ENCODE data around the gene NARF. TPM values are rescaled to one million over a fixed set of nuclear protein-coding genes. Genes with fewer than 3 reads are reported as not detected.
A peak's percentile ranks its signal among the peaks of the same experiment; 100 is the strongest.

NARF gene
- polyA plus RNA-seq, 1 of the 3 experiments (the other 2 are of a cell fraction) = 128 TPM

DNA sequence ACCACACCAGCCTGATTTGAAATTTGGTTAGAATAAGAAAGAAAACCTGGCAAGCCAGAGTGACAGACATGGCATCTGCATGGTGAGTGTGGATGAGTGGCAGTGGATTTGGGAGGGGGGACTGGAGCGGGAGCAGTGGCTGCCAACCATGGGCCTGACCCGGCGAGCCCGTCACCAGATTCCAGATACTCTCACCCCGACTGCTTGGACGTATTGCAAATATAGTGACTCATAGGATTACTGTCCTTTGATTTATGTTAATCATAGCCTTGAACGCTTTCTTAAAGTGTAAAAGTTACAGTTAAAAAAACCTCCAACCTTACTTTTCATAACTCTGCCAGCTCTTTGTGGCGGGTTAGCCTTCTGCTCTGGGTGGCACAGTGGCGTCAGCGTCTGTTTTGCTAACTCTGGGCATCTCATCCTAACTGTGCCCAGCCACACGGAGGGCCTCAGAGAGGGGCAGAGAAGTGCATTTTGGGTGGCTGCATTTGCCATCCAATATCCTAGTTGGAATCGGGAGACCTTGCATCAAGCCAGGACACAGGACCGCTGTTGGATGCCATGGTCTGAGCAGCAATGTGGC, 34.2 kb downstream of the NARF start:
- no peak overlapping the region for H3K4me3 ChIP-seq (ENCODE audit: low read depth in 2 of 2, low read length in 1 of 2)
- H3K27ac ChIP-seq (ENCODE audit: low read depth in 2 of 2, low read length in 1 of 2) = peak overlapping the region; percentile 2 to 41; a peak in 2 of 4 replicates
- peaks cover 5 to 8% of the 10 kb centered on the region in 2 experiments for H3K36me3 ChIP-seq (replicated peaks in 1 of 2; ENCODE audit: control insufficient read depth in 1 of 2, insufficient read depth in 2 of 2, low read length in 1 of 2)
- peak; percentile 48 for DNase-seq
- ChIA-PET CTCF (interaction anchor here (0.8 to 5.6 kb wide), 8 partner anchors 8 to 66 kb away, joined by 4 to 35 read pairs (median 8); partner anchors contain the start of gene CYBC1), POLR2A (interaction anchor here (0.9 to 1.3 kb wide), 2 partner anchors 10 to 12 kb away, joined by 3 to 4 read pairs; no protein-coding TSS in a partner anchor)
- H3F3A ChIP-seq (replicated peaks; ENCODE audit: insufficient read depth) = peaks cover 42% of the 10 kb centered on the region
- H3K4me2 ChIP-seq = no peak overlapping the region; the same call in 1 of the 2 replicates
- no peaks in the 10 kb centered on the region for H3K27me3 ChIP-seq (ENCODE audit: insufficient read depth)
- no peak overlapping the region for H2AFZ ChIP-seq (ENCODE audit: low read depth)
- 0 out of 2 replicates have a peak, but pooled peaks cover 3% of the 10 kb centered on the region for H4K20me1 ChIP-seq (ENCODE audit: insufficient read depth)
- WGBS (ENCODE audit: low lambda C conversion rate) = 52% methylated on average over 13 of the region's 13 CpGs
- no peaks in the 10 kb centered on the region for H3K9me2 ChIP-seq
- peaks cover 8 to 18% of the 10 kb centered on the region in 2 experiments; a peak in 2 of 4 replicates for H3K4me1 ChIP-seq (ENCODE audit: control insufficient read depth in 1 of 2, insufficient read depth in 2 of 2, low read depth in 1 of 2, low read length in 1 of 2)
- H3K9me3 ChIP-seq = no peaks in the 10 kb centered on the region
- no peak overlapping the region for H3K9ac ChIP-seq
- TF ChIP-seq MXI1 (IDR thresholded peaks at IDR 0.05; ENCODE audit: low read depth, low read length) (no peak), PBX3 (IDR thresholded peaks at IDR 0.05) (peak; percentile 87), GATA2 (CRISPR knock-in tag; IDR thresholded peaks at IDR 0.05) (no peak), IRF3 (IDR thresholded peaks at IDR 0.05; ENCODE audit: low read depth, low read length) (no peak), RFX5 (IDR thresholded peaks at IDR 0.05; ENCODE audit: low read length) (no peak), USF1 (IDR thresholded peaks at IDR 0.05; ENCODE audit: borderline replicate concordance, low read depth) (no peak), JUND (IDR thresholded peaks at IDR 0.05) (no peak; the same call in 1 of the 2 replicates), FOXJ3 (CRISPR knock-in tag; IDR thresholded peaks at IDR 0.05) (no peak), GABPA (IDR thresholded peaks at IDR 0.05; ENCODE audit: low read depth) (no peak), TCF12 (IDR thresholded peaks at IDR 0.05) (no peak; the same call in 1 of the 2 replicates), FOSL2 (IDR thresholded peaks at IDR 0.05; ENCODE audit: borderline replicate concordance, low read depth) (peak; percentile 78; the same call in 1 of the 2 replicates), ZBTB33 (IDR thresholded peaks at IDR 0.05; ENCODE audit: borderline replicate concordance, low read depth) (no peak), TAF1 (IDR thresholded peaks at IDR 0.05; ENCODE audit: borderline replicate concordance, low read depth, low read length) (no peak), NFIC (IDR thresholded peaks at IDR 0.05; ENCODE audit: borderline replicate concordance) (peak; percentile 61; the same call in 1 of the 2 replicates), EP300 (IDR thresholded peaks at IDR 0.05; ENCODE audit: borderline replicate concordance in 1 of 2, low read depth in 1 of 2, low read length in 1 of 2) (no peak), NRF1 (IDR thresholded peaks at IDR 0.05; ENCODE audit: low read depth, low read length) (no peak), SIN3A (IDR thresholded peaks at IDR 0.05; ENCODE audit: borderline replicate concordance, low read depth, low read length) (no peak), TEAD4 (IDR thresholded peaks at IDR 0.05; ENCODE audit: borderline replicate concordance, insufficient read depth) (no peak), RXRA (IDR thresholded peaks at IDR 0.05; ENCODE audit: borderline replicate concordance, low read depth) (no peak), ELF1 (IDR thresholded peaks at IDR 0.05) (no peak), FOXM1 (IDR thresholded peaks at IDR 0.05; ENCODE audit: low read depth) (no peak), POLR2AphosphoS5 (IDR thresholded peaks at IDR 0.05; ENCODE audit: low read depth, low read length) (no peak), SMC3 (IDR thresholded peaks at IDR 0.05; ENCODE audit: low read depth, low read length) (no peak)
- TF ChIP-seq, protein P1, sequence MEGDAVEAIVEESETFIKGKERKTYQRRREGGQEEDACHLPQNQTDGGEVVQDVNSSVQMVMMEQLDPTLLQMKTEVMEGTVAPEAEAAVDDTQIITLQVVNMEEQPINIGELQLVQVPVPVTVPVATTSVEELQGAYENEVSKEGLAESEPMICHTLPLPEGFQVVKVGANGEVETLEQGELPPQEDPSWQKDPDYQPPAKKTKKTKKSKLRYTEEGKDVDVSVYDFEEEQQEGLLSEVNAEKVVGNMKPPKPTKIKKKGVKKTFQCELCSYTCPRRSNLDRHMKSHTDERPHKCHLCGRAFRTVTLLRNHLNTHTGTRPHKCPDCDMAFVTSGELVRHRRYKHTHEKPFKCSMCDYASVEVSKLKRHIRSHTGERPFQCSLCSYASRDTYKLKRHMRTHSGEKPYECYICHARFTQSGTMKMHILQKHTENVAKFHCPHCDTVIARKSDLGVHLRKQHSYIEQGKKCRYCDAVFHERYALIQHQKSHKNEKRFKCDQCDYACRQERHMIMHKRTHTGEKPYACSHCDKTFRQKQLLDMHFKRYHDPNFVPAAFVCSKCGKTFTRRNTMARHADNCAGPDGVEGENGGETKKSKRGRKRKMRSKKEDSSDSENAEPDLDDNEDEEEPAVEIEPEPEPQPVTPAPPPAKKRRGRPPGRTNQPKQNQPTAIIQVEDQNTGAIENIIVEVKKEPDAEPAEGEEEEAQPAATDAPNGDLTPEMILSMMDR (IDR thresholded peaks at IDR 0.05) = no peak
- H3K79me2 ChIP-seq (ENCODE audit: insufficient read depth) = no peaks in the 10 kb centered on the region
